Activated B cell treated with CpG ODN at 0.5 μM for 24 hours (primary cell): ENCODE results near the gene GALNT5. TPM values are rescaled to one million over a fixed set of nuclear protein-coding genes. Genes with fewer than 3 reads are reported as not detected.

ENCODE experiments used
- ATAC-seq: fragments of 200-7000 bp; cut with Tn5 transposase; one replicate; pipeline ENCODE4 v1.10.0; 2021; ENCODE audit warnings: low read depth, mild to moderate bottlenecking, moderate library complexity
- CTCF ChIA-PET: fragments of 350-600 bp; sonication (Branson Sonifier 250); formaldehyde crosslinking; loops from one replicate; lab custom pipeline; 2021; ENCODE audit warnings: antibody characterized with exemption; lab: Charles Lee
- POLR2A ChIA-PET: fragments of 350-600 bp; sonication (Branson Sonifier 250); formaldehyde crosslinking; loops from one replicate; lab custom pipeline; 2021; ENCODE audit warnings: antibody characterized with exemption; lab: Charles Lee
- DNase-seq: peaks from one replicate; pipeline ENCODE4 v3.0.0; 2022
- H3K27ac Mint-ChIP-seq: one replicate; pipeline ENCODE4 v1.8.0; 2020; ENCODE audit warnings: mixed read lengths
- H3K27me3 Mint-ChIP-seq: one replicate; pipeline ENCODE4 v1.8.0; 2021; ENCODE audit warnings: mixed read lengths
- H3K36me3 Mint-ChIP-seq: one replicate; pipeline ENCODE4 v1.8.0; 2021; ENCODE audit warnings: low read depth, mixed read lengths
- H3K4me1 Mint-ChIP-seq: one replicate; pipeline ENCODE4 v1.8.0; 2021; ENCODE audit warnings: mixed read lengths
- H3K4me3 Mint-ChIP-seq: one replicate; pipeline ENCODE4 v1.8.0; 2020; ENCODE audit warnings: mild to moderate bottlenecking, mixed read lengths
- H3K9me3 Mint-ChIP-seq: one replicate; pipeline ENCODE4 v1.8.0; 2020; ENCODE audit warnings: mixed read lengths
- intact Hi-C: fragments of 100-400 bp; cut with micrococcal nuclease; formaldehyde crosslinking; loops from one replicate; pipeline ENCODE4 v1.15.1; 2024
- total RNA-seq: library from RNA; stranded (reverse); gene quantifications from 2 replicates; pipeline ENCODE4 v1.2.3, GENCODE V29; 2022
- TF ChIP-seq, protein P1 (sequence below): fragments of 200-600 bp; IDR thresholded peaks from one replicate; pipeline ENCODE4 v1.8.0; 2022; ENCODE audit warnings: antibody characterized with exemption, mild to moderate bottlenecking

Gene GALNT5
- total RNA-seq, 1 donor from 2014 or later, result not detected

DNA sequence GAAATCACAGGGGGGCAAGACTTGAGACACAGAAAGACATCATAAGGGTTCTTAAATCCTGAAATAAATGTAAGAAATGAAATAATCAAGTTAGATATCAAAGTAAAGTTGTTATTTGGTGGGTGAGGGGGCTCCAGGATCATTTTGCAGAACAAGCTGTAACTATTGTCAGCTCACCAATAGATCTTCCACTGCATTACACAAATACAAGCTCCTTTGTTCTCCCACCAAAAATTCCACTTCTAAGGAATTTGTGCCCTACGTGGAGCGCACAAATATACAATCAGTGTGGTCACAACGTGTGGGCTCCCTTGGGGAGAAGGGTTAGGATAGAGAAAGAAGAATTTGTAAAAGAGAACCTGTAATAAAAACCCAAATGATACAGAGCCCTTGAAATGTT, 19.2 kb upstream of the GALNT5 start:
- peaks cover 1% of the 10 kb centered on the region for H3K9me3 Mint-ChIP-seq
- POLR2A ChIA-PET, result no interaction called here

GRCh38 chr2:157244691-157245090, 12.8 kb upstream of the GALNT5 start:
- DNase-seq, result no peak
- Mint-ChIP-seq H3K4me1 (no peaks in the 10 kb centered on the region), H3K4me3 (no peak overlapping the region), H3K27me3 (no peaks in the 10 kb centered on the region), H3K9me3 (no peaks in the 10 kb centered on the region), H3K27ac (no peak overlapping the region), H3K36me3 (no peaks in the 10 kb centered on the region)
- TF ChIP-seq, protein P1, sequence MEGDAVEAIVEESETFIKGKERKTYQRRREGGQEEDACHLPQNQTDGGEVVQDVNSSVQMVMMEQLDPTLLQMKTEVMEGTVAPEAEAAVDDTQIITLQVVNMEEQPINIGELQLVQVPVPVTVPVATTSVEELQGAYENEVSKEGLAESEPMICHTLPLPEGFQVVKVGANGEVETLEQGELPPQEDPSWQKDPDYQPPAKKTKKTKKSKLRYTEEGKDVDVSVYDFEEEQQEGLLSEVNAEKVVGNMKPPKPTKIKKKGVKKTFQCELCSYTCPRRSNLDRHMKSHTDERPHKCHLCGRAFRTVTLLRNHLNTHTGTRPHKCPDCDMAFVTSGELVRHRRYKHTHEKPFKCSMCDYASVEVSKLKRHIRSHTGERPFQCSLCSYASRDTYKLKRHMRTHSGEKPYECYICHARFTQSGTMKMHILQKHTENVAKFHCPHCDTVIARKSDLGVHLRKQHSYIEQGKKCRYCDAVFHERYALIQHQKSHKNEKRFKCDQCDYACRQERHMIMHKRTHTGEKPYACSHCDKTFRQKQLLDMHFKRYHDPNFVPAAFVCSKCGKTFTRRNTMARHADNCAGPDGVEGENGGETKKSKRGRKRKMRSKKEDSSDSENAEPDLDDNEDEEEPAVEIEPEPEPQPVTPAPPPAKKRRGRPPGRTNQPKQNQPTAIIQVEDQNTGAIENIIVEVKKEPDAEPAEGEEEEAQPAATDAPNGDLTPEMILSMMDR, result no peak
- CTCF ChIA-PET, result no interaction called here
- POLR2A ChIA-PET, result no interaction called here
- ATAC-seq, result no peak
- intact Hi-C loops, result no loop called here

More for the DNA sequence above, 19.2 kb upstream of the GALNT5 start:
- DNase-seq (no peak), ATAC-seq (no peak)
- H3K4me3 Mint-ChIP-seq, result no peak overlapping the region
- no peak overlapping the region for H3K27ac Mint-ChIP-seq
- CTCF ChIA-PET, result no interaction called here
- peaks cover 5% of the 10 kb centered on the region for H3K27me3 Mint-ChIP-seq
- H3K36me3 Mint-ChIP-seq, result no peaks in the 10 kb centered on the region
- H3K4me1 Mint-ChIP-seq, result no peaks in the 10 kb centered on the region
- TF ChIP-seq, protein P1, result no peak
- intact Hi-C loops, result no loop called here

- CTCF ChIA-PET, result no interaction called here
- ATAC-seq, result no peak
- no peaks in the 10 kb centered on the region for H3K9me3 Mint-ChIP-seq
Measured at GRCh38 chr2:157245144-157245840, 12.2 kb upstream of the GALNT5 start.

DNA sequence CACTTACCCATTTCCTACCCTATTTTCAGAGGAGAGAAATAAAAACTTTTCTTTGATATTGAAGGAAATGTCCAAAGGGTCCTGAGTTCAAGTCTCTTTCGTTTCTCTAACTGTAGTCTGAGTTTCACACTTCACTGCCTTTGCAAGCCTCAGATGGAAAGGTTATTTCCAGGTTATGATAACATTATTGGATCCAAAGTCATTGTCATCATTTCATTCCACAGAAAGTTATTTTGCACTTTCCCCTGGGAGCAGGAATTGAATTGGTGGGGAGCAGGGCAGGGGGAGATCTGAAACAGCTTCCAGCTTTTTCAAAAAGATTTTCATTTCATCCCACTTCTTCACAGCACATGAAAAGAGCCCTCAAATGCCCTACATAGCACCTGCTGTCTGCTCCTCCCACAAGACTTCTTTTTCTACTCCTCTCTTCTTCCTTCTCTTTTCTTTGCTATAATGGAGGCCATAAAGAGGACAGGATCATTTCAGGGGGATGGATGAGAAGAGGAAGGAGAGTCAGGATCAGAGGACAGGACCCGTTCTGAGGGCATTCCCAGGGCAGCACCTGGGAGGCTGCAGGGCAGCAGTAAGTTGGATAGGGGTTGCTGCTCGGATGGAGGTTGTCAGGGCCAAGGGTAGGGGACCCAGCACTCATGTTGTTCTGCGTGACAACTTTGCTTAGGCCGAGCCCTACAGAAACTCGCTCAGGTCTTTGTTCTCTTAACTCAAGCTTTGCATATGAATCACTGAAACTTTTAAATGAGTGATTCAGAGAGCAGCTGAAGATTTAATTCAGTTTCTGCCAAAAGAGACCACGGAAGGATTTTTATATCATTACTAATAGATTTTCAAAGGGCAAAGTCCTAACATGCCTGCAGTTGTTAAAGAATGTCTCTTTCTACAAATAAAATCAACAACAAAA, 11.4 kb upstream of the GALNT5 start:
- intact Hi-C loops, result no loop called here
- Mint-ChIP-seq H3K4me1 (no peaks in the 10 kb centered on the region), H3K36me3 (no peaks in the 10 kb centered on the region), H3K9me3 (no peaks in the 10 kb centered on the region), H3K27ac (no peak overlapping the region), H3K27me3 (no peaks in the 10 kb centered on the region), H3K4me3 (no peak overlapping the region)
- no peak for DNase-seq
- CTCF ChIA-PET, result no interaction called here
- POLR2A ChIA-PET, result interaction anchor here (0.6 kb wide), 1 partner anchor 893 kb away, joined by 5 read pairs; no protein-coding TSS in a partner anchor
- TF ChIP-seq, protein P1, result no peak
- ATAC-seq, result no peak

More at GRCh38 chr2:157245144-157245840, 12.2 kb upstream of the GALNT5 start:
- H3K4me1 Mint-ChIP-seq, result no peaks in the 10 kb centered on the region
- no peak for DNase-seq
- H3K4me3 Mint-ChIP-seq, result no peak overlapping the region
- no peaks in the 10 kb centered on the region for H3K27me3 Mint-ChIP-seq
- H3K27ac Mint-ChIP-seq, result no peak overlapping the region
- H3K36me3 Mint-ChIP-seq, result no peaks in the 10 kb centered on the region
- intact Hi-C loops, result no loop called here
- POLR2A ChIA-PET, result no interaction called here
- TF ChIP-seq, protein P1, result no peak
